Activated T-cell treated with anti-CD3 and anti-CD28 coated beads for 1 hour (primary cell): ENCODE results near the gene JDP2.

Experiments used
- DNase-seq: peaks from one replicate; pipeline ENCODE4 v3.0.0-alpha.2; 2020; ENCODE audit warnings: low read depth

Gene JDP2

GRCh38 chr14:75514673-75515628 lies 87.1 kb downstream of the JDP2 start:
- peak; percentile 29 for DNase-seq

GRCh38 chr14:75515629-75515996 lies 87.8 kb downstream of the JDP2 start:
- no peak for DNase-seq

- DNase-seq = no peak
Observed at GRCh38 chr14:75518625-75519024, 90.8 kb downstream of the JDP2 start.

GRCh38 chr14:75519394-75519793 lies 91.6 kb downstream of the JDP2 start:
- DNase-seq = no peak

GRCh38 chr14:75519826-75520728 lies 92.3 kb downstream of the JDP2 start:
- no peak for DNase-seq

- no peak for DNase-seq
Observed at GRCh38 chr14:75520852-75521251, 93.0 kb downstream of the JDP2 start.

GRCh38 chr14:75521415-75522199 lies 93.8 kb downstream of the JDP2 start:
- DNase-seq = no peak

GRCh38 chr14:75522224-75522982 lies 94.6 kb downstream of the JDP2 start, which contains the start of gene BATF:
Gene BATF (plus strand): TSS chr14:75522469. CDS start chr14:75522683, 214 bp downstream.
- peak; percentile 62 for DNase-seq

- no peak for DNase-seq
Observed at GRCh38 chr14:75522983-75523318, 95.1 kb downstream of the JDP2 start.
